ENCODE results near the gene SLC25A43. TPM values are rescaled to one million over a fixed set of nuclear protein-coding genes. Genes with fewer than 3 reads are reported as not detected.

SLC25A43 gene
- total and polyA plus RNA-seq, 9 of the 15 experiments (the other 6 are each of a cell fraction or from before 2014, with no cell fraction given), result 1.3 to 8.4 (median 4.0) TPM

- TF ChIP-seq KDM5B (IDR thresholded peaks at IDR 0.05; ENCODE audit: insufficient replicate concordance, low read depth, low read length) (no peak), NFRKB (IDR thresholded peaks at IDR 0.05; ENCODE audit: low read depth) (no peak), IRF9 (tag; IDR thresholded peaks at IDR 0.05) (no peak), GATAD2A (IDR thresholded peaks at IDR 0.05) (no peak), STAT5A (IDR thresholded peaks at IDR 0.05; ENCODE audit: borderline replicate concordance, low read length) (no peak), ZNF133 (CRISPR knock-in tag; IDR thresholded peaks at IDR 0.05) (no peak), NR3C1 (CRISPR knock-in tag; IDR thresholded peaks at IDR 0.05) (no peak), SP1 (CRISPR knock-in tag; IDR thresholded peaks at IDR 0.05) (no peak)
- TF ChIP-seq, protein P1, sequence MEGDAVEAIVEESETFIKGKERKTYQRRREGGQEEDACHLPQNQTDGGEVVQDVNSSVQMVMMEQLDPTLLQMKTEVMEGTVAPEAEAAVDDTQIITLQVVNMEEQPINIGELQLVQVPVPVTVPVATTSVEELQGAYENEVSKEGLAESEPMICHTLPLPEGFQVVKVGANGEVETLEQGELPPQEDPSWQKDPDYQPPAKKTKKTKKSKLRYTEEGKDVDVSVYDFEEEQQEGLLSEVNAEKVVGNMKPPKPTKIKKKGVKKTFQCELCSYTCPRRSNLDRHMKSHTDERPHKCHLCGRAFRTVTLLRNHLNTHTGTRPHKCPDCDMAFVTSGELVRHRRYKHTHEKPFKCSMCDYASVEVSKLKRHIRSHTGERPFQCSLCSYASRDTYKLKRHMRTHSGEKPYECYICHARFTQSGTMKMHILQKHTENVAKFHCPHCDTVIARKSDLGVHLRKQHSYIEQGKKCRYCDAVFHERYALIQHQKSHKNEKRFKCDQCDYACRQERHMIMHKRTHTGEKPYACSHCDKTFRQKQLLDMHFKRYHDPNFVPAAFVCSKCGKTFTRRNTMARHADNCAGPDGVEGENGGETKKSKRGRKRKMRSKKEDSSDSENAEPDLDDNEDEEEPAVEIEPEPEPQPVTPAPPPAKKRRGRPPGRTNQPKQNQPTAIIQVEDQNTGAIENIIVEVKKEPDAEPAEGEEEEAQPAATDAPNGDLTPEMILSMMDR (IDR thresholded peaks at IDR 0.05 in 2 of 3, conservative IDR thresholded peaks at IDR 0.05 in 1 of 3; ENCODE audit: insufficient read depth in 2 of 3, low read depth in 1 of 3, low read length in 3 of 3), result peak; percentile 8 to 41 (median 35); a peak in 3 of 6 replicates
- TF ChIP-seq, protein P2, sequence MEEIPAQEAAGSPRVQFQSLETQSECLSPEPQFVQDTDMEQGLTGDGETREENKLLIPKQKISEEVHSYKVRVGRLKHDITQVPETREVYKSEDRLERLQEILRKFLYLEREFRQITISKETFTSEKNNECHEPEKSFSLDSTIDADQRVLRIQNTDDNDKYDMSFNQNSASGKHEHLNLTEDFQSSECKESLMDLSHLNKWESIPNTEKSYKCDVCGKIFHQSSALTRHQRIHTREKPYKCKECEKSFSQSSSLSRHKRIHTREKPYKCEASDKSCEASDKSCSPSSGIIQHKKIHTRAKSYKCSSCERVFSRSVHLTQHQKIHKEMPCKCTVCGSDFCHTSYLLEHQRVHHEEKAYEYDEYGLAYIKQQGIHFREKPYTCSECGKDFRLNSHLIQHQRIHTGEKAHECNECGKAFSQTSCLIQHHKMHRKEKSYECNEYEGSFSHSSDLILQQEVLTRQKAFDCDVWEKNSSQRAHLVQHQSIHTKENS (CRISPR knock-in tag; IDR thresholded peaks at IDR 0.05), result no peak
These were observed 7.9 kb upstream of the SLC25A43 start (continued) for GRCh38 chrX:119391279-119391678.
